Measurements from ENCODE around the gene NEDD4L.
"Not testable (repeated sequence)": the region's sequence is repeated elsewhere in the genome, so short reads cannot be mapped to it uniquely, and the experiment has no call there.

NEDD4L gene

GRCh38 chr18:58275176-58275575, 231.2 kb downstream of the NEDD4L start:
- no peak for DNase-seq

- DNase-seq, result no peak
These were observed 233.0 kb downstream of the NEDD4L start for GRCh38 chr18:58276789-58277739.

- no peak for DNase-seq
These were observed 235.6 kb downstream of the NEDD4L start for GRCh38 chr18:58279504-58280175.

- DNase-seq, result no peak
These were observed 236.2 kb downstream of the NEDD4L start for GRCh38 chr18:58280191-58280590.

- DNase-seq, result not testable (repeated sequence)
These were observed 238.8 kb downstream of the NEDD4L start for GRCh38 chr18:58282872-58283271.

- DNase-seq, result no peak
These were observed 240.8 kb downstream of the NEDD4L start for GRCh38 chr18:58284699-58285448.

- no peak for DNase-seq
These were observed 241.6 kb downstream of the NEDD4L start for GRCh38 chr18:58285449-58286130.

GRCh38 chr18:58286632-58287352, 242.8 kb downstream of the NEDD4L start:
- no peak for DNase-seq

- no peak for DNase-seq
These were observed 243.6 kb downstream of the NEDD4L start for GRCh38 chr18:58287353-58288274.

GRCh38 chr18:58288921-58289797, 245.1 kb downstream of the NEDD4L start:
- DNase-seq, result no peak

GRCh38 chr18:58290116-58290695, 246.2 kb downstream of the NEDD4L start:
- DNase-seq, result no peak

- no peak for DNase-seq
These were observed 247.1 kb downstream of the NEDD4L start for GRCh38 chr18:58291131-58291530.

GRCh38 chr18:58292638-58293037, 248.6 kb downstream of the NEDD4L start:
- DNase-seq, result no peak

GRCh38 chr18:58297198-58297597, 253.2 kb downstream of the NEDD4L start:
- DNase-seq, result no peak

- DNase-seq, result no peak
These were observed 254.5 kb downstream of the NEDD4L start for GRCh38 chr18:58298251-58299134.

GRCh38 chr18:58299135-58299473, 255.1 kb downstream of the NEDD4L start:
- DNase-seq, result no peak

GRCh38 chr18:58299936-58300335, 255.9 kb downstream of the NEDD4L start:
- DNase-seq, result no peak

- DNase-seq, result no peak
These were observed 256.8 kb downstream of the NEDD4L start for GRCh38 chr18:58300867-58301266.

GRCh38 chr18:58302811-58303210, 258.8 kb downstream of the NEDD4L start:
- no peak for DNase-seq
